ENCODE measurements around the gene KARS1.

- no peak for TF ChIP-seq POLR2A (IDR thresholded peaks at IDR 0.05)
- no peak for TF ChIP-seq CTCF (IDR thresholded peaks at IDR 0.05 in 4 of 5, conservative IDR thresholded peaks at IDR 0.05 in 1 of 5)
Observed at GRCh38 chr16:75606507-75606906, 41.0 kb downstream of the KARS1 start.
